Measurements from ENCODE around the gene TRIM50. TPM values are rescaled to one million over a fixed set of nuclear protein-coding genes. Genes with fewer than 3 reads are reported as not detected.

The TRIM50 gene
- total RNA-seq, 1 experiment from 2014 or later, result not detected

Other genes starting within 250 kb of the TRIM50 start
- not detected in 2 replicates for gene SPDYE9, start 242.0 kb downstream of the TRIM50 start, total RNA-seq (2014; rRNA removed; shearing (Covaris generic))
- 159 and 160 TPM in 2 replicates for gene NSUN5, start 19.3 kb downstream of the TRIM50 start, total RNA-seq (2014; rRNA removed; shearing (Covaris generic))
- gene FKBP6, start 79 bp upstream of the TRIM50 start, total RNA-seq (2014; rRNA removed; shearing (Covaris generic)), result under 0.01 TPM in 1 of 2 replicates, not detected in the other
- gene FZD9, start 105.7 kb upstream of the TRIM50 start, total RNA-seq (2014; rRNA removed; shearing (Covaris generic)), result 1.7 and 3.5 TPM in 2 replicates
- 133 and 169 TPM in 2 replicates for gene BAZ1B, start 194.2 kb upstream of the TRIM50 start, total RNA-seq (2014; rRNA removed; shearing (Covaris generic))
- gene BCL7B, start 229.6 kb upstream of the TRIM50 start, total RNA-seq (2014; rRNA removed; shearing (Covaris generic)), result 56.7 and 66.7 TPM in 2 replicates

Data from Daoy (cell line).